Measurements from ENCODE around the gene IGSF1. TPM values are rescaled to one million over a fixed set of nuclear protein-coding genes. Genes with fewer than 3 reads are reported as not detected.

Gene IGSF1
- total and polyA plus RNA-seq, 9 donors: 0.23 to 3.5 (median 0.57) TPM

DNA sequence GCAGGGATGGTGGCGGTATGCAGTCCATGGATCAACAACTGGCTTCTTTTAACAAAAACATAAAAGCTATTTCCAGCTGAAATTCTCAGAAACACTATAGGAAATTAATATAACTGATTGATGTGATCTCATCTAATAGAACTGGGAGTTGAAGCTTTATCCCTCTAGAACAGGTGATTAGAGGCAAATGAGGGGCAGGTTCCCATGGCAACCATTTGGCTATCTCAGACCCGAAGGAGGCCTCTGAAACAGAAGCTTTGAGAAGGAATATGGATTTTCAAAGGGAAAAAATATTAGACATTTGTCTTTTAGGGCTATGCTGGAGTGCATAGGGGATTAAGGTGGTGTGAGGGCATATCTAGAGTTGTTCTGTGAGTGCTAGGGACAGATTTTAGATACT is 50.0 kb downstream of the IGSF1 start:
- DNase-seq: no peak
- intact Hi-C loops (cut with DNase I): no loop called here
- no peak overlapping the region for H3K27ac ChIP-seq

GRCh38 chrX:131237363-131237762 is 51.7 kb downstream of the IGSF1 start:
- 37 to 42% (median 42%) methylated on average over 2 of the region's 2 CpGs for WGBS, 3 donors
- Histone ChIP-seq H3K9me3 (no peaks in the 10 kb centered on the region), H3K27me3 (no peaks in the 10 kb centered on the region), H3K27ac (no peak overlapping the region), H3K4me1 (ENCODE audit: insufficient read depth) (no peaks in the 10 kb centered on the region), H3K36me3 (no peaks in the 10 kb centered on the region), H3K4me3 (no peak overlapping the region)
- intact Hi-C loops (cut with DNase I): no loop called here
- DNase-seq: no peak
- TF ChIP-seq EP300 (IDR thresholded peaks at IDR 0.05) (no peak), POLR2A (IDR thresholded peaks at IDR 0.05) (no peak), CTCF (IDR thresholded peaks at IDR 0.05) (no peak)

More for the DNA sequence above, 50.0 kb downstream of the IGSF1 start:
- WGBS, 3 donors: 39 to 57% (median 44%) methylated on average over 2 of the region's 2 CpGs
- H3K4me3 ChIP-seq: no peak overlapping the region
- H3K27me3 ChIP-seq: no peaks in the 10 kb centered on the region
- no peaks in the 10 kb centered on the region for H3K36me3 ChIP-seq
- no peaks in the 10 kb centered on the region for H3K9me3 ChIP-seq
- TF ChIP-seq CTCF (IDR thresholded peaks at IDR 0.05) (no peak), POLR2A (IDR thresholded peaks at IDR 0.05) (no peak), EP300 (IDR thresholded peaks at IDR 0.05) (no peak)
- no peaks in the 10 kb centered on the region for H3K4me1 ChIP-seq (ENCODE audit: insufficient read depth)

DNA sequence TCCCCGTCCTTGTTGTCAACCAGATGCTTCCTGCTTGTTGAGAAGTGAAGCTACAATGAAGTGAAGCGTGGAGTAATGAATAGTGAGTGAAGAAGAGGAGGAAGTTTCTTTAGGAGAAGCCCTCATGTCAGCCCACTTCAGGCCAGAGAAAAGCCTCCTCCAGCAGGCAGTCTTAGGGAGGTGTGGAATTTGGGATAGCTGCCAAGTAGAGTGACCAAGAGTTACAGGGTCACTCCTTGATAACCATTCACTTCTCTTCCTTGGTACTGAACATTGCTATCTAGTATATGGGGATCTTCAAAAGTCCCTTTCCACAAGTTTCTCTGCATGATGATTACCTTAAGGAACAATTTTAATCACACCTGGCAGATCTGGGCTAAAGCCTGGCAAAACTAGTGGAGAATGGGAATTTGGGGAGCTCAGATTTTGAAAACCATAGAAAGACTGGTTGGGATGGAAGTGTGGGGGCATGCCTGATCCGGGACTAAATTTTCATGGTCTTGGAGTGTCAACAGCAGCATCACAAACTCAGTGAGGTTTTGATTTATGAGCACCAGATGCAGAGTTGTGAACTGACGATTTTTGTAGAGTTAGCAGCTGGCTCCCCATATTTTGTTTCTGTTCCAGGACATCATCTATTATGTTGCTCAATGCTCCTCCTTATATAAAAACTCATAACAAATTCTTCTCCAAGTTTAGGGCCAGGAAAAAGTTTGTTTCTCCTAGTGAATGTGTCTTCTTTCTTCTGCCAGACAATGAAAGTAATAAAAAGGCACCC is 53.1 kb downstream of the IGSF1 start:
- no peak for DNase-seq
- Histone ChIP-seq H3K9me3 (no peaks in the 10 kb centered on the region), H3K4me3 (no peak overlapping the region), H3K27me3 (no peaks in the 10 kb centered on the region), H3K27ac (no peak overlapping the region), H3K4me1 (ENCODE audit: insufficient read depth) (no peaks in the 10 kb centered on the region), H3K36me3 (no peaks in the 10 kb centered on the region)
- WGBS, 3 donors: 28 to 36% (median 30%) methylated on average over 4 of the region's 4 CpGs
- intact Hi-C loops (cut with DNase I): no loop called here
- TF ChIP-seq POLR2A (IDR thresholded peaks at IDR 0.05) (no peak), EP300 (IDR thresholded peaks at IDR 0.05) (no peak), CTCF (IDR thresholded peaks at IDR 0.05) (no peak)

- no peaks in the 10 kb centered on the region for H3K36me3 ChIP-seq
- TF ChIP-seq EP300 (IDR thresholded peaks at IDR 0.05) (no peak), POLR2A (IDR thresholded peaks at IDR 0.05) (no peak), CTCF (IDR thresholded peaks at IDR 0.05) (no peak)
- H3K9me3 ChIP-seq: no peaks in the 10 kb centered on the region
- 52 to 80% (median 59%) methylated on average over 1 of the region's 1 CpG for WGBS, 3 donors
- H3K27me3 ChIP-seq: no peaks in the 10 kb centered on the region
- intact Hi-C loops (cut with DNase I): no loop called here
- H3K27ac ChIP-seq: no peak overlapping the region
- no peak for DNase-seq
- no peaks in the 10 kb centered on the region for H3K4me1 ChIP-seq (ENCODE audit: insufficient read depth)
- no peak overlapping the region for H3K4me3 ChIP-seq
These were observed 61.5 kb downstream of the IGSF1 start for GRCh38 chrX:131227608-131228007.

Data from ovary (tissue), 9 donors.